HEK293T (cell line): Measurements from ENCODE around the gene EIPR1.

Experiments used
- CTCF ChIA-PET: fragments of 350-600 bp; formaldehyde crosslinking; extraction: SDS; loops from one replicate; lab custom pipeline; 2021; ENCODE audit warnings: antibody characterized with exemption, inconsistent platforms; lab: Yijun Ruan, JAX
- POLR2A ChIA-PET: fragments of 350-600 bp; formaldehyde crosslinking; extraction: SDS; loops from one replicate; lab custom pipeline; 2020; ENCODE audit warnings: antibody characterized with exemption, inconsistent platforms; lab: Yijun Ruan, JAX
- DNase-seq: peaks from one replicate; pipeline ENCODE4 v3.0.0; 2012; ENCODE audit warnings: mixed read lengths; ENCODE audit errors: extremely low spot score
- ARNT ChIP-seq: fragments of 450-650 bp; IDR thresholded peaks from 2 replicates; pipeline ENCODE4 v1.6.1; 2017; ENCODE audit warnings: mild to moderate bottlenecking
- BHLHE40 ChIP-seq: fragments of 450-650 bp; IDR thresholded peaks from 2 replicates; pipeline ENCODE4 v1.6.1; 2016; ENCODE audit warnings: mild to moderate bottlenecking, moderate library complexity, borderline replicate concordance
- CTBP1 ChIP-seq: fragments of 450-650 bp; IDR thresholded peaks from 2 replicates; pipeline ENCODE4 v1.6.1; 2016; ENCODE audit warnings: borderline replicate concordance
- ELF4 ChIP-seq: fragments of 450-650 bp; IDR thresholded peaks from 2 replicates; pipeline ENCODE4 v1.6.1; 2017; ENCODE audit warnings: antibody characterized with exemption
- FOXA1 ChIP-seq: fragments of 450-650 bp; IDR thresholded peaks from 2 replicates; pipeline ENCODE4 v1.6.1; 2016; ENCODE audit warnings: mild to moderate bottlenecking
- FOXK2 ChIP-seq: fragments of 450-650 bp; IDR thresholded peaks from 2 replicates; pipeline ENCODE4 v1.6.1; 2016; ENCODE audit warnings: mild to moderate bottlenecking
- FOXM1 ChIP-seq: fragments of 450-650 bp; IDR thresholded peaks from 2 replicates; pipeline ENCODE4 v1.6.1; 2017; ENCODE audit warnings: mild to moderate bottlenecking, borderline replicate concordance
- HDGF ChIP-seq: fragments of 450-650 bp; IDR thresholded peaks from 2 replicates; pipeline ENCODE4 v1.6.1; 2017; ENCODE audit warnings: antibody characterized with exemption, borderline replicate concordance
- L3MBTL2 ChIP-seq: fragments of 450-650 bp; conservative IDR thresholded peaks from 2 replicates; pipeline ENCODE4 v1.6.1; 2016; ENCODE audit warnings: mild to moderate bottlenecking
- LEF1 ChIP-seq: fragments of 450-650 bp; IDR thresholded peaks from 2 replicates; pipeline ENCODE4 v1.6.1; 2017; ENCODE audit warnings: mild to moderate bottlenecking, borderline replicate concordance
- NFRKB ChIP-seq: fragments of 450-650 bp; IDR thresholded peaks from 2 replicates; pipeline ENCODE4 v1.6.1; 2016; ENCODE audit warnings: mild to moderate bottlenecking, moderate library complexity
- PKNOX1 ChIP-seq: fragments of 450-650 bp; IDR thresholded peaks from 2 replicates; pipeline ENCODE4 v1.6.1; 2016
- SP1 ChIP-seq: fragments of 450-650 bp; IDR thresholded peaks from 2 replicates; pipeline ENCODE4 v1.6.1; 2017
- SUZ12 ChIP-seq: fragments of 450-650 bp; IDR thresholded peaks from 2 replicates; pipeline ENCODE4 v1.6.1; 2016; ENCODE audit warnings: mild to moderate bottlenecking
- TARDBP ChIP-seq: fragments of 450-650 bp; IDR thresholded peaks from 2 replicates; pipeline ENCODE4 v1.6.1; 2016
- ZNF384 ChIP-seq: fragments of 450-650 bp; IDR thresholded peaks from 2 replicates; pipeline ENCODE4 v1.6.1; 2016

The EIPR1 gene

GRCh38 chr2:3334392-3335345 is 42.9 kb downstream of the EIPR1 start:
- no peak for TF ChIP-seq PKNOX1
- no peak for TF ChIP-seq SP1
- TF ChIP-seq BHLHE40: no peak
- TF ChIP-seq ELF4: no peak
- no peak for TF ChIP-seq FOXM1
- no peak for TF ChIP-seq ARNT
- no peak for TF ChIP-seq CTBP1
- TF ChIP-seq FOXK2: no peak
- no peak for TF ChIP-seq L3MBTL2
- no peak for TF ChIP-seq SUZ12
- no peak for TF ChIP-seq LEF1
- TF ChIP-seq HDGF: no peak
- TF ChIP-seq TARDBP: no peak
- no peak for TF ChIP-seq FOXA1
- TF ChIP-seq ZNF384: no peak
- no peak for TF ChIP-seq NFRKB
- DNase-seq: no peak
- CTCF ChIA-PET: no interaction called here
- POLR2A ChIA-PET: no interaction called here

- TF ChIP-seq SP1 (no peak), ELF4 (no peak), CTBP1 (no peak), NFRKB (no peak), FOXM1 (no peak), BHLHE40 (no peak), FOXA1 (no peak), FOXK2 (no peak), HDGF (no peak)
- no peak for DNase-seq
- ChIA-PET CTCF (no interaction called here), POLR2A (no interaction called here)
Measured at GRCh38 chr2:3332133-3332532, 45.5 kb downstream of the EIPR1 start.

GRCh38 chr2:3329491-3329890 is 48.1 kb downstream of the EIPR1 start:
- ChIA-PET CTCF (no interaction called here), POLR2A (no interaction called here)
- DNase-seq: no peak
- TF ChIP-seq TARDBP: no peak
- no peak for TF ChIP-seq CTBP1
- TF ChIP-seq BHLHE40: no peak
- no peak for TF ChIP-seq PKNOX1
- no peak for TF ChIP-seq L3MBTL2
- TF ChIP-seq ELF4: no peak
- TF ChIP-seq SUZ12: no peak
- TF ChIP-seq NFRKB: no peak

GRCh38 chr2:3326871-3327270 is 50.7 kb downstream of the EIPR1 start:
- POLR2A ChIA-PET: no interaction called here
- TF ChIP-seq SUZ12: no peak
- TF ChIP-seq ELF4: no peak
- TF ChIP-seq BHLHE40: no peak
- TF ChIP-seq ZNF384: no peak
- no peak for TF ChIP-seq PKNOX1
- TF ChIP-seq FOXM1: no peak
- TF ChIP-seq TARDBP: no peak
- no peak for TF ChIP-seq LEF1
- no peak for TF ChIP-seq CTBP1
- DNase-seq: no peak
- CTCF ChIA-PET: no interaction called here

GRCh38 chr2:3326182-3326537 is 51.5 kb downstream of the EIPR1 start:
- TF ChIP-seq BHLHE40 (no peak), NFRKB (no peak), PKNOX1 (no peak), TARDBP (no peak), SUZ12 (no peak), FOXK2 (no peak), HDGF (no peak), ELF4 (no peak)
- CTCF ChIA-PET: interaction anchor here (0.7 kb wide), 1 partner anchor 1456 kb away, joined by 3 read pairs; no protein-coding TSS in a partner anchor
- DNase-seq: no peak
- POLR2A ChIA-PET: no interaction called here

GRCh38 chr2:3325458-3326181 is 52.0 kb downstream of the EIPR1 start:
- no peak for TF ChIP-seq ZNF384
- no peak for TF ChIP-seq PKNOX1
- POLR2A ChIA-PET: no interaction called here
- CTCF ChIA-PET: interaction anchor here (0.7 kb wide), 1 partner anchor 1455 kb away, joined by 3 read pairs; no protein-coding TSS in a partner anchor
- no peak for DNase-seq
